Neural cell (in vitro differentiated cells): ENCODE data around the gene ATP5ME. TPM values are rescaled to one million over a fixed set of nuclear protein-coding genes. Genes with fewer than 3 reads are reported as not detected.

Experiments
- H2AFZ ChIP-seq: fragments of 200-600, 300-800 bp; sonication (generic), shearing (Covaris generic); 2 replicates; pipeline ENCODE4 v1.6.0; 2014; ENCODE audit warnings: low read depth, mild to moderate bottlenecking, antibody characterized with exemption, low read length, moderate library complexity
- H3F3A ChIP-seq: fragments of 200-600 bp; shearing (Covaris generic); 2 replicates; pipeline ENCODE4 v1.6.1; 2016; ENCODE audit warnings: mild to moderate bottlenecking, moderate library complexity, mixed read lengths, antibody characterized with exemption, low read length; ENCODE audit not compliant: insufficient read depth, poor library complexity, severe bottlenecking
- H3K27ac ChIP-seq: fragments of 200-600, 300-800 bp; sonication (generic), shearing (Covaris generic); 2 replicates; pipeline ENCODE4 v1.5.1; 2014; ENCODE audit warnings: mild to moderate bottlenecking, low read length, moderate library complexity
- H3K27me3 ChIP-seq: fragments of 300-800, 200-600 bp; sonication (generic), shearing (Covaris generic); 2 replicates; pipeline ENCODE4 v1.6.0; 2014; ENCODE audit warnings: mild to moderate bottlenecking, low read depth, low read length, moderate library complexity; ENCODE audit not compliant: insufficient read depth
- H3K36me3 ChIP-seq: fragments of 300-800, 200-600 bp; sonication (generic), shearing (Covaris generic); 2 replicates; pipeline ENCODE4 v1.5.1; 2014; ENCODE audit warnings: mild to moderate bottlenecking, antibody characterized with exemption, low read length, moderate library complexity; ENCODE audit not compliant: insufficient read depth
- H3K4me2 ChIP-seq: fragments of 300-800, 200-600 bp; sonication (generic), shearing (Covaris generic); 2 replicates; pipeline ENCODE4 v1.6.0; 2014; ENCODE audit warnings: mild to moderate bottlenecking, low read length
- H3K4me3 ChIP-seq: fragments of 300-800, 200-600 bp; sonication (generic), shearing (Covaris generic); 2 replicates; pipeline ENCODE4 v1.5.1; 2014; ENCODE audit warnings: mild to moderate bottlenecking, low read length, moderate library complexity
- H3K79me2 ChIP-seq: fragments of 200-600 bp; shearing (Covaris generic); replicated peaks from 2 replicates; pipeline ENCODE4 v1.6.0; 2014; ENCODE audit warnings: mild to moderate bottlenecking, low read length, moderate library complexity; ENCODE audit not compliant: insufficient read depth
- H3K9ac ChIP-seq: fragments of 300-800, 200-600 bp; sonication (generic), shearing (Covaris generic); 2 replicates; pipeline ENCODE4 v1.6.1; 2016; ENCODE audit warnings: mild to moderate bottlenecking, low read length, mixed read lengths
- H3K9me2 ChIP-seq: fragments of 200-600 bp; shearing (Covaris generic); 2 replicates; pipeline ENCODE4 v1.6.1; 2016; ENCODE audit warnings: mild to moderate bottlenecking, low read length, mixed read lengths; ENCODE audit not compliant: insufficient read depth
- H3K9me3 ChIP-seq: fragments of 200-600, 300-800 bp; sonication (generic), shearing (Covaris generic); 2 replicates; pipeline ENCODE4 v1.6.1; 2016; ENCODE audit warnings: mild to moderate bottlenecking, mixed run types, low read length, moderate library complexity, mixed read lengths
- H4K20me1 ChIP-seq: fragments of 200-600 bp; shearing (Covaris generic); 2 replicates; pipeline ENCODE4 v1.6.1; 2016; ENCODE audit warnings: mild to moderate bottlenecking, mixed run types; ENCODE audit not compliant: insufficient read depth
- EP300 ChIP-seq: fragments of 450-650 bp; conservative IDR thresholded peaks from 2 replicates; pipeline ENCODE4 v1.6.1; 2014; ENCODE audit warnings: antibody characterized with exemption, mild to moderate bottlenecking, moderate library complexity; ENCODE audit not compliant: poor library complexity, severe bottlenecking
- EZH2 ChIP-seq: fragments of 200-600, 300-800 bp; shearing (Covaris generic), sonication (generic); IDR thresholded peaks from 2 replicates; pipeline ENCODE4 v1.6.1; 2014; ENCODE audit warnings: antibody characterized with exemption, low read length, borderline replicate concordance, mild to moderate bottlenecking; ENCODE audit not compliant: insufficient read depth, poor library complexity, severe bottlenecking
- MXI1 ChIP-seq: fragments of 450-650 bp; conservative IDR thresholded peaks from 2 replicates; pipeline ENCODE4 v1.6.1; 2014; ENCODE audit warnings: antibody characterized with exemption, mild to moderate bottlenecking; ENCODE audit not compliant: poor library complexity, severe bottlenecking
- POLR2AphosphoS5 ChIP-seq: IDR thresholded peaks from 2 replicates; pipeline ENCODE4 v1.6.1; 2012
- RAD21 ChIP-seq: fragments of 450-650 bp; conservative IDR thresholded peaks from 2 replicates; pipeline ENCODE4 v1.6.1; 2014; ENCODE audit warnings: antibody characterized with exemption, mild to moderate bottlenecking, moderate library complexity
- SMC3 ChIP-seq: fragments of 450-650 bp; conservative IDR thresholded peaks from 2 replicates; pipeline ENCODE4 v1.6.1; 2014; ENCODE audit warnings: antibody characterized with exemption, mild to moderate bottlenecking, moderate library complexity; ENCODE audit not compliant: poor library complexity
- TAF1 ChIP-seq: IDR thresholded peaks from 2 replicates; pipeline ENCODE4 v1.6.1; 2012; ENCODE audit warnings: low read depth
- polyA plus RNA-seq: library from polyadenylated mRNA; depleted of rRNA; stranded (reverse); fragments of >200 nt; gene quantifications from 2 replicates; pipeline ENCODE4 v1.2.3, GENCODE V29; 2014
- TF ChIP-seq, protein P1 (sequence below): IDR thresholded peaks from 2 replicates; pipeline ENCODE4 v1.6.1; 2012; ENCODE audit warnings: borderline replicate concordance
- TF ChIP-seq, protein P2 (sequence below): fragments of 450-650 bp; IDR thresholded peaks from 2 replicates; pipeline ENCODE4 v1.5.1; 2014; ENCODE audit warnings: antibody characterized with exemption, mild to moderate bottlenecking, moderate library complexity; ENCODE audit not compliant: poor library complexity, severe bottlenecking

Gene ATP5ME
- polyA plus RNA-seq, 1 donor from 2014 or later: 156 TPM

DNA sequence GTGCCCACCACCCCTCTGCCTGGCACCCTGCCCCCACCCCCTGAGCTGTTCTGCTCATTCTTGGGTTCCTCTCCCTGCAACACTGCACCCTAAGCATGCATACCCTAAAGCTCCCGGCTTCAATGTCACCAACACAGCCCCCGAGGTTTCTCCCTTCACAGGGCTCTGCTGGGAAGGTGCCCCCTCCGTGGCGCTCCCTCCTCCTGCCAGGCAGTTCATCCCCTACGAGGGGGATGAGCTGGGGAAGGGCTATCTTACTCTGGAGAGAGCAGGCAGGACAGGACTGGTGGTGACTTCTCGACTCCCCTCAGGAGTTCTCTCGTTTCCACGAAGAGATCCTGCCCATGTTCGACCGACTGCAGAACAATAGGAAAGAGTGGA lies 6.5 kb downstream of the ATP5ME start:
- Histone ChIP-seq H3K4me3 (no peak overlapping the region), H3K79me2 (no peaks in the 10 kb centered on the region), H3K36me3 (no peaks in the 10 kb centered on the region), H3K9me2 (no peaks in the 10 kb centered on the region), H3K27me3 (no peaks in the 10 kb centered on the region), H3K27ac (no peak overlapping the region), H3K4me2 (no peak overlapping the region), H2AFZ (no peak overlapping the region), H4K20me1 (no peaks in the 10 kb centered on the region), H3F3A (no peaks in the 10 kb centered on the region), H3K9ac (no peak overlapping the region), H3K9me3 (no peaks in the 10 kb centered on the region)
- TF ChIP-seq, protein P1, sequence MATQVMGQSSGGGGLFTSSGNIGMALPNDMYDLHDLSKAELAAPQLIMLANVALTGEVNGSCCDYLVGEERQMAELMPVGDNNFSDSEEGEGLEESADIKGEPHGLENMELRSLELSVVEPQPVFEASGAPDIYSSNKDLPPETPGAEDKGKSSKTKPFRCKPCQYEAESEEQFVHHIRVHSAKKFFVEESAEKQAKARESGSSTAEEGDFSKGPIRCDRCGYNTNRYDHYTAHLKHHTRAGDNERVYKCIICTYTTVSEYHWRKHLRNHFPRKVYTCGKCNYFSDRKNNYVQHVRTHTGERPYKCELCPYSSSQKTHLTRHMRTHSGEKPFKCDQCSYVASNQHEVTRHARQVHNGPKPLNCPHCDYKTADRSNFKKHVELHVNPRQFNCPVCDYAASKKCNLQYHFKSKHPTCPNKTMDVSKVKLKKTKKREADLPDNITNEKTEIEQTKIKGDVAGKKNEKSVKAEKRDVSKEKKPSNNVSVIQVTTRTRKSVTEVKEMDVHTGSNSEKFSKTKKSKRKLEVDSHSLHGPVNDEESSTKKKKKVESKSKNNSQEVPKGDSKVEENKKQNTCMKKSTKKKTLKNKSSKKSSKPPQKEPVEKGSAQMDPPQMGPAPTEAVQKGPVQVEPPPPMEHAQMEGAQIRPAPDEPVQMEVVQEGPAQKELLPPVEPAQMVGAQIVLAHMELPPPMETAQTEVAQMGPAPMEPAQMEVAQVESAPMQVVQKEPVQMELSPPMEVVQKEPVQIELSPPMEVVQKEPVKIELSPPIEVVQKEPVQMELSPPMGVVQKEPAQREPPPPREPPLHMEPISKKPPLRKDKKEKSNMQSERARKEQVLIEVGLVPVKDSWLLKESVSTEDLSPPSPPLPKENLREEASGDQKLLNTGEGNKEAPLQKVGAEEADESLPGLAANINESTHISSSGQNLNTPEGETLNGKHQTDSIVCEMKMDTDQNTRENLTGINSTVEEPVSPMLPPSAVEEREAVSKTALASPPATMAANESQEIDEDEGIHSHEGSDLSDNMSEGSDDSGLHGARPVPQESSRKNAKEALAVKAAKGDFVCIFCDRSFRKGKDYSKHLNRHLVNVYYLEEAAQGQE: no peak
- no peak for TF ChIP-seq POLR2AphosphoS5
- no peak for TF ChIP-seq RAD21
- TF ChIP-seq EZH2: no peak
- no peak for TF ChIP-seq MXI1

DNA sequence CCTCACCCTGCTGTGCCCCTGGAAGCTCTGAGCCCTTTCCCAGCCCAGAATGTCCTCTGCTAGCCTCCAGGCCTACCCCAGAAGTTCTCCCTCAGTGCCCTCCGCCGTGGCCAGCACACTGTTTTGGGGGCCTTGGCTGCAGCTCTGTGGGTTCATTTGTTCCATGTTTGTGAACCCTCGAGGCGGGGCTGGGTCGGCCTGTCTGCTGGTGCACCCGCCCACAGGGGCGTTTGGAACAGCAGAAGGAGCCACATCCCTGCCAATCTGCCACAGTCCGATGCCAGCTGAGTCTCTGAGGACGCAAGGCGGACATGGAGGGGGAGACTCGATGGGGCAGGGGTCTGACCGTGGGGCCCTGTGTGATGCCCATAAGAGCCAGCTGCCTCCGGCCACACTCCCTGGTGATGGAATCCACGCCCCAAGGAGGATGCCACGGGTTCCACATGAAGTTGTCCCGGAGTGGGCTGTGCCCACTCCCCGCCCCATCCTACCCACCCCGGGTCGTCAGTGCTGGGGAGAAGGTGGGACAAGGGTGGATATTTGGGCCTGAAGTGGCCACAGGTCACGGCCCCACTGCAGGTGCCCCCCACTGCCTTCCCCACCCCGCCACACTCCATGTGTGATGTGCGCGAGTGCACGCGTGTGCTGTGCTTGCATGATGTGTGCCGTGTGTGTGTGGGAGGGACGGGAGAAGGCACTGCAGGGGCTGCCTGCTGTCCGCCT lies 7.1 kb downstream of the ATP5ME start:
- no peaks in the 10 kb centered on the region for H4K20me1 ChIP-seq
- no peak for TF ChIP-seq TAF1
- no peak for TF ChIP-seq RAD21
- no peak for TF ChIP-seq EZH2
- TF ChIP-seq, protein P2, sequence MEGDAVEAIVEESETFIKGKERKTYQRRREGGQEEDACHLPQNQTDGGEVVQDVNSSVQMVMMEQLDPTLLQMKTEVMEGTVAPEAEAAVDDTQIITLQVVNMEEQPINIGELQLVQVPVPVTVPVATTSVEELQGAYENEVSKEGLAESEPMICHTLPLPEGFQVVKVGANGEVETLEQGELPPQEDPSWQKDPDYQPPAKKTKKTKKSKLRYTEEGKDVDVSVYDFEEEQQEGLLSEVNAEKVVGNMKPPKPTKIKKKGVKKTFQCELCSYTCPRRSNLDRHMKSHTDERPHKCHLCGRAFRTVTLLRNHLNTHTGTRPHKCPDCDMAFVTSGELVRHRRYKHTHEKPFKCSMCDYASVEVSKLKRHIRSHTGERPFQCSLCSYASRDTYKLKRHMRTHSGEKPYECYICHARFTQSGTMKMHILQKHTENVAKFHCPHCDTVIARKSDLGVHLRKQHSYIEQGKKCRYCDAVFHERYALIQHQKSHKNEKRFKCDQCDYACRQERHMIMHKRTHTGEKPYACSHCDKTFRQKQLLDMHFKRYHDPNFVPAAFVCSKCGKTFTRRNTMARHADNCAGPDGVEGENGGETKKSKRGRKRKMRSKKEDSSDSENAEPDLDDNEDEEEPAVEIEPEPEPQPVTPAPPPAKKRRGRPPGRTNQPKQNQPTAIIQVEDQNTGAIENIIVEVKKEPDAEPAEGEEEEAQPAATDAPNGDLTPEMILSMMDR: no peak
- TF ChIP-seq SMC3: no peak
- TF ChIP-seq MXI1: no peak
- TF ChIP-seq POLR2AphosphoS5: no peak
- TF ChIP-seq, protein P1: no peak
- TF ChIP-seq EP300: no peak
- no peaks in the 10 kb centered on the region for H3K9me3 ChIP-seq
- H3K27me3 ChIP-seq: no peaks in the 10 kb centered on the region
- no peak overlapping the region for H3K4me3 ChIP-seq
- H3K27ac ChIP-seq: no peak overlapping the region
- no peak overlapping the region for H3K9ac ChIP-seq
- H3K9me2 ChIP-seq: no peaks in the 10 kb centered on the region
- H2AFZ ChIP-seq: no peak overlapping the region
- H3K4me2 ChIP-seq: no peak overlapping the region
- no peaks in the 10 kb centered on the region for H3K79me2 ChIP-seq
- no peaks in the 10 kb centered on the region for H3K36me3 ChIP-seq
- H3F3A ChIP-seq: no peaks in the 10 kb centered on the region
